NCI-H187 (cell line): Measurements from ENCODE around the gene SGCG.

Experiments
- DNase-seq, 2 experiments: peaks; one replicate each; lab custom pipeline; 2025; lab: John Stamatoyannopoulos, UW

The SGCG gene

GRCh38 chr13:23330356-23330755 lies 149.6 kb downstream of the SGCG start:
- DNase-seq: no peak

GRCh38 chr13:23339225-23339624 lies 158.4 kb downstream of the SGCG start:
- no peak for DNase-seq

- no peak for DNase-seq
These were observed 164.3 kb downstream of the SGCG start for GRCh38 chr13:23344931-23345595.

GRCh38 chr13:23347601-23348000 lies 166.8 kb downstream of the SGCG start:
- no peak for DNase-seq

GRCh38 chr13:23348262-23349127 lies 167.7 kb downstream of the SGCG start:
- DNase-seq: no peak

- no peak for DNase-seq
These were observed 168.6 kb downstream of the SGCG start for GRCh38 chr13:23349161-23349897.

- no peak for DNase-seq
These were observed 169.2 kb downstream of the SGCG start for GRCh38 chr13:23350009-23350408.

- DNase-seq: no peak
These were observed 171.4 kb downstream of the SGCG start for GRCh38 chr13:23352161-23352560.

- no peak for DNase-seq
These were observed 173.7 kb downstream of the SGCG start for GRCh38 chr13:23354520-23354919.

- no peak for DNase-seq
These were observed 175.6 kb downstream of the SGCG start for GRCh38 chr13:23356368-23356767.

- no peak for DNase-seq
These were observed 176.6 kb downstream of the SGCG start for GRCh38 chr13:23357349-23357748.

GRCh38 chr13:23359882-23360281 lies 179.1 kb downstream of the SGCG start:
- no peak for DNase-seq

- DNase-seq: no peak
These were observed 184.9 kb downstream of the SGCG start for GRCh38 chr13:23365652-23366051.

- DNase-seq: no peak
These were observed 187.1 kb downstream of the SGCG start for GRCh38 chr13:23367907-23368306.

- DNase-seq: no peak
These were observed 191.6 kb downstream of the SGCG start for GRCh38 chr13:23372264-23372906.
